EH (cell line): ENCODE results near the gene PNPLA4.

Source experiments
- DNase-seq: peaks from one replicate; pipeline ENCODE4 v3.0.0-alpha.2; 2015; ENCODE audit warnings: low read depth

PNPLA4 gene, protein sequence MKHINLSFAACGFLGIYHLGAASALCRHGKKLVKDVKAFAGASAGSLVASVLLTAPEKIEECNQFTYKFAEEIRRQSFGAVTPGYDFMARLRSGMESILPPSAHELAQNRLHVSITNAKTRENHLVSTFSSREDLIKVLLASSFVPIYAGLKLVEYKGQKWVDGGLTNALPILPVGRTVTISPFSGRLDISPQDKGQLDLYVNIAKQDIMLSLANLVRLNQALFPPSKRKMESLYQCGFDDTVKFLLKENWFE

DNA sequence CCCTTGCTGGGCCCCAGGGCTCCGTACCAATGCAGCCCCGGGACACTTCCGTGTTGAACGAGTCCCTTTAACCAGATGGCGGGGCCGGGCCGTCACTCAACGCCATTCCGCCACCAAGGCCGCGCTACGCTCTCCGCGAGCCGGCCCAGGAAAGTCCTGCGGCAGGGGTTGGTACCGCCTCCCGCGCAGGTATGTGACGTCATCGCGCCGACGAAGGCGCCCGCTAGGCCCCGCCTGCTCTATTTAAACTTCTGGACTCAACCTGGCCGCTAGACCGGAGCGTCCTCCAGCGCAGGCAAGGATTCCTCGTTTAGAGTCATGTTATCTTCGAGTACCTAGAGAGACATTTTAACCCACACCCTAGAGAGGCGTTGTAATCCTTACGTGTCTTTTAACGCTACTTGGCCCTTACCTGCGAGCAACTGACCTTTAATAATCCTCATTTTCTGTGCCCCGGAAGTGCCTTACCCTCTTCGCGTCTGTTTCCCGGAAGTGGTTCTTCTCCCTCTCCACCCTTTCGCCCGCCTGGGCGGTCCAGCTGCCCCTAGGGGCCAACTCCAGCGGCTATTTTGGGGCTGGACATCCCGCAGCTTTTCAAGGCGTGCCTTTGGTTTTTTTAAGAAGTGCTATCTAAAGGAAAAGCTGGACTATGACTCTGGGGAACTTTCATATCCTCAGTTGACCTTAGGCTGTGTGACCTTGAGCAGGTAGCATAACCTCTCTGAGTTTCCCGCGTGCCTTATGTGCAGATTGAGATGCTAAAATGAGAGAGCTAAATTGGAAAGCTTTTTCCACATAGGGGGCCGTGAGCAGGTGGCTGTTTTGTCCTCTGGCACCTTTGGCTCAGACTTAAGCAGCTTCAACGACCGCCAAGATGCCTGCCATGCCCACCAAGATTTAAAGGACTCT is at the start of gene PNPLA4:
Gene PNPLA4, minus strand, starts transcription at position 155 of the 909 bp plus-strand sequence. CDS start 1,294 bp downstream, outside the sequence.
- peak; percentile 72 for DNase-seq

GRCh38 chrX:7972586-7972985 is 45.4 kb upstream of the PNPLA4 start:
- DNase-seq = no peak

GRCh38 chrX:7970428-7970827 is 43.2 kb upstream of the PNPLA4 start:
- no peak for DNase-seq

GRCh38 chrX:7965436-7965835 is 38.2 kb upstream of the PNPLA4 start:
- DNase-seq = no peak

GRCh38 chrX:7960246-7960645 is 33.0 kb upstream of the PNPLA4 start:
- no peak for DNase-seq

GRCh38 chrX:7953446-7953845 is 26.2 kb upstream of the PNPLA4 start:
- no peak for DNase-seq

GRCh38 chrX:7950865-7951264 is 23.7 kb upstream of the PNPLA4 start:
- no peak for DNase-seq

DNA sequence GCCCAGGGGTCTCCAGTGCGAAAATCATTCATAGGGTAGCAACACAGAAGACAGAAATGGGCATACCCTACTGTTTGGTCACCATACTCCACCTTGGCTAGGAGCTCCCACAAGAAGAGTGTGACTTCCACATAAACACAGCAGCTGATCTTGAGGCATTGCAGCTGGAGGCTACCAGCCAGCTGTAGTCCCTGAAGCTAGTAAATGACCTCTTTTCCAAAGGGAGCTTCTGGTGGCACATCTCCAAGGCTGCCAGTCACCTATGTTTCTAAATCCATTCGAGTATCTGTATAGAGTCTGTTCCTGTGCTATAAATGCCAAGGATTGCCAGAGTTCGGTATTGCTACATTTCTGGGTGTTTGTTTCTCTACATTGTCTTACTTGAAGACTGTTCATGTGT is 21.3 kb upstream of the PNPLA4 start:
- DNase-seq = no peak

- no peak for DNase-seq
These were observed 19.7 kb upstream of the PNPLA4 start for GRCh38 chrX:7946960-7947359.

DNA sequence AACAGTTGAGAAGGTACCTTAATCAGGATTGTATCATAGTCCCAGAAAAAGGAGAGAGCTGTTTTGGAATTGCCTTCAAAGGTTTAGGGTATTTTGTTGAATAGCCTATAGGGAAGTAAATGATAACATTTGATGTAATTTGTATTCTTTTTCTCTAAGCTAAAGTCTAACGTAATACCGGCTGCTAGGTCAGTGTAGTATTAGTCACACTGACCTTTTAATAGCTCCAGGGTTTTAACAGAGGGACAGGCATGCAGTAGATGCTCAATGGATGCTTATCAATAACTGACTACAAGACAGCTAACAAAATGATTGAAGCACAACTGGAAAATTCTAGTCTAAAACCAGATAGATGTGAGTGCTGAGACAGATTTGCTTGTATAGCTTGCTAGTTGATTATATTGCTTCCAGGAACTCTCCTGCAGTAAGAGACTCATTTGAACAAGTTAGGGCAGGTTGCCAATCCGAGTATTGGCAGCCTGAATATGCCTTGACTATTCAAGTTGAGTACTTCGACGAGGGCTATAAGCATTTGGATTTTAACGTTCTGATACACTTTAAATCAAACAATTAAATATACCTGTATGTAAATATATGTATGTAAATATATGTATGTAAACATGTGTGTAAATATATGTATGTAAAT is 16.5 kb upstream of the PNPLA4 start:
- DNase-seq = no peak

DNA sequence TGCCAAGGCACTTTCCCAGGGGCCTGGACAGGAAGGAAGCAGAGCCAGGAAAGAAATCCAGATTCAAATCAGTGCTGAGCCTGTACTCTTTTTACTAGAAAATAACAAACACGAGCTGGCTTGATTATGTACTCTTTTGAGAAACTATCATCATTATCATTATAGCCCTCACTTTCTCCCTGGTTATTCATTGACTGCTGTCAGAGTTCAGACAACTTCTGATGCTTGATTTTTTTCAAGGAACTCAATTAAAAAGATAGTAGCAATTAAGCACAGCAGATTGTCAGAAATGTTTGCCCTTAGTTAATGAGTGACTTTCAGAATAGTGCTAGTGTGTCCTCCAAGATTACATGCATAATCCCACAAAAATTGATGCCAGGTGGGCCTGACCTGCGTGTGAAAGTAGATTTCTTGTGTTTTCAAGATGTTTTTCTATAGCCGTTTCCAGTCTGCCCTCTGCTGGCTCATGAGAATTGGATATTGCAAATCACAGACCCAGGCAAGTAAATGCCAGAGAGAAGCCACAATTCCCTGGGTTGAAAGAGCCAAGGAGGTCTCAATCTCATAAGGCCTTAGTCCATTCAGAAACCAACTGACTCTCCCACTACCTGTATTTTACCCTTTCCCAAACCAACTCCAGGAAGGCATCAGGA is 14.3 kb upstream of the PNPLA4 start:
- peak; percentile 7 for DNase-seq

DNA sequence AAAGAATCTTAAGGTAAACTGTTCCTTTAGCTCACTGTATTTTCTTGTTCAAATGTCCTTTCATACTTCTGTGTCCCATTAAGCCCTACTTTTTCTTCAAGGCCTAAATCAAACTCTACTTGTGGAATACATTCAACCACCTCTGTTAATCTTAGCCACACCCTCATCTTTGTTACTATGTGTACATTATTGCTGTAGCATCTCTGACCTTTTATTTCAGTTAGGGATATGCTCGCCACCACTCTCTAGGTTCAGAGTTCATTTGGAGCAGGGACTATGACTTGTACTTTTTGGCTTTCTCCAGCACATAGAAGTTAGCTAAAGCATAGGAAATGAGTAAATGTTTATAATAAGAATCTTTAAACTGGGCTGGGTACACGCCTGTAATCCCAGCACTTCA is 6.8 kb upstream of the PNPLA4 start:
- no peak for DNase-seq

DNA sequence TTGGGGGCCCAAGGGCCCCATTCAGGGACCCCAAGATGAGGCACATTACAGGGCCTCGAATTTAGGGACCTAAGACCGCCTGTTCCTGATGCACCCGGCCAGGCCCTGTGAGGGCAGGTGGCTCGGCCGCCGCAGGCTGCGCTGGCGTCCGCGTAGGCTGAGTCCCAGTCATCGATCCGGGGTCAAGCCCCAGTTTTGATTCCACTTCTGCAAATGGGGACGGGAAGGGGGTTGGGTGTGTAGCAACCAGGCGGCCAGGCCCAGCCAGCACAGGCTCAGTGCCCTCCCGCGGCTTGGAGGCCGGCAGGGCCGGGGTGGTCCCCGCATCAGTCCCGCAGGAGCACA is 327 bp downstream of the PNPLA4 start:
- DNase-seq = no peak

DNA sequence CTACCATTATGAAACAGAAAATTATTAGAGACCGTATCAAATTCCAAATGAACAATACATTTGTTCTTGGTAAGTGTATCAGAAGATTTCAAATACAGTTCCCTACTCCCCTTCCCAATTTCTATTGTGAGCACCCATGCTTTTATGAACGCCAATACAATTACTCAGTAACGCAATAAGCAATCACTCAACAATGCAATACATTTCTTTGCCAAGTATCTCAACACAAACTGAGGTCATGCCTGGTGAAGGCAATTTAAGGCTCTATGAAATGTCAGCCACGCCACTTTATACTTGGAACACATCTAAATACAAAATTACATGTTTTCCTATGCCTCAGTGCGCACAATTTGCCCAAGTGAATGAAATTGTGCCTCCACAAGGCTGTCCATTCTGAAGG is 712 bp downstream of the PNPLA4 start:
- DNase-seq = peak; percentile 1

DNA sequence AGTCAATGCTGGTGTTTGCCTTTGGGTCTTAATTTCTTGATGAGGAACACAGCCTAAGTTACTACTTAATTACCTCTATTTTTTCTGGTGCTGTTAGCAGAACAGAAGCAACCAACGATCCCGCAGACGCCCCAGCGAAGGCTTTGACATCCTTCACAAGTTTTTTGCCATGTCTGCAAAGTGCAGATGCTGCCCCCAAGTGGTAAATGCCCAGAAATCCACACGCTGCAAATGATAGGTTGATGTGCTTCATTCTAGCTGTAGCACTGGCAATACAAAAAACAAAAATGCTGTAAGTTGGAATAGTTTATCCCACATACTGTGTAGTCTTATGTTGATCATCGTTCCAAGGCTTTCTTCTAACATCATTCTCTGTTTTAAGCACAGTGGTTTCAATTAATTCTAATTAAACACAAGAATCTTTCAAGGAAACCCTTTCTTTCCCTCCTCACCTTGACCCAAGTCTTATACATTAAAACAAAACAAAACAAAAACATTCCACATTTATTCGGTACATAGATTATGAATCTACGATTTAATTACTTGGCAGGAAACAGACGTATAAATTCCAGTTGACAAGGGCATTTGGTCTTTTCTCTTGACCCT is 1.2 kb downstream of the PNPLA4 start:
- DNase-seq = peak; percentile 61

DNA sequence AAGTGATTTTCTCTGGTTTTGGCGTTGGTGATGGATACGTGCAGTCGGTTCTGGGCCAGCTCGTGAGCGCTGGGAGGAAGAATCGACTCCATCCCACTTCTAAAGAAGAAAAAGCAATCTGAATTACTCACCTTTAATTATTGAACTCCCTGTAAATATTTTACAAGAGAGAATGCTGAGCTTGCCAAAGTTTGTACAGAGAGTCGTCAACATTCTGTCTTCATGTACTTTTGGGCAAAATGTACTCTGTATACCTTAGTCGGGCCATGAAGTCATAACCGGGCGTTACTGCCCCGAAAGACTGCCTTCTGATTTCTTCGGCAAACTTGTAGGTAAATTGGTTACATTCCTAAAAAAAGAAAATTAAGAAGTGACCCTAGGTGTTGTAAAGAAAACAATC is 5.5 kb downstream of the PNPLA4 start:
- DNase-seq = no peak

DNA sequence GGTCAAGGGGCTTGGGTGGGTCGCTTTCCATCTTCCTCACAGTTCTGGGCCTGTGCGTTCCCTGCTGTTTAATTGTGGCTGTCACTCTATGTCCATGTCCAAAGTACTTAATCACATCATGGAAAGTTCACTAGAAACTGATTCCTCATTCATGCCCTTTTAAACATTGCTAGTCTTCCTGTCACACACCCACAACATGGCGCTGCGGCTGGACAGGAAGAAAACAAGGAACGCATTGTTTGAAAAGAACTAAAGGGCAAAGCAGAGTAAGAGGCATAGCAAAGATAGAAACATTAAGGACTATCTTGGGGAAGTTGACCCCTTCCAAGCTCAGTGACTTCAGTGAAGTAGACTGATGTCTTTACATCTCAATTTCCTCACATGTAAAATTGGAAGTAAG is 18.4 kb downstream of the PNPLA4 start:
- DNase-seq = no peak

DNA sequence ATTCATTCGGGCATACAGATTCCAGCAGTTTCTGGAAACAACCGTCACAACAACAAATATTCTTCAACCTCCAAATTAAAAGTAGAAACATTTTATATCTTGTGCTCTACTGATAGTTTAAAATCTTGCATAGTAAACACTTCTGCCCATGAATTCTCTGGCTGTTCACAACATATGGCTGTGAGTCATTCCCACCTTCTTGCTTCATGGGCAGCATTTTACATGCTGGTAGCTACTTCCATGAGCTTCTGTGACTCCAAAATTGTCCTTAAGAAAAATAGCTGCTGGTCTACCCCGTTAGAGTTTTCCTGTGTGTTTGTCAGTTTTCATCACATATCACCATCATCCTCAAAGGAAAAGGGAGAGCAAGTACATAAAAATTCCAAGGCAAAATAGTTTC is 22.7 kb downstream of the PNPLA4 start:
- DNase-seq = peak; percentile 6

- DNase-seq = no peak
These were observed 35.3 kb downstream of the PNPLA4 start for GRCh38 chrX:7891928-7892327.

GRCh38 chrX:7889680-7890079 is 37.5 kb downstream of the PNPLA4 start:
- DNase-seq = peak; percentile 38

GRCh38 chrX:7889135-7889534 is 38.1 kb downstream of the PNPLA4 start:
- no peak for DNase-seq

DNA sequence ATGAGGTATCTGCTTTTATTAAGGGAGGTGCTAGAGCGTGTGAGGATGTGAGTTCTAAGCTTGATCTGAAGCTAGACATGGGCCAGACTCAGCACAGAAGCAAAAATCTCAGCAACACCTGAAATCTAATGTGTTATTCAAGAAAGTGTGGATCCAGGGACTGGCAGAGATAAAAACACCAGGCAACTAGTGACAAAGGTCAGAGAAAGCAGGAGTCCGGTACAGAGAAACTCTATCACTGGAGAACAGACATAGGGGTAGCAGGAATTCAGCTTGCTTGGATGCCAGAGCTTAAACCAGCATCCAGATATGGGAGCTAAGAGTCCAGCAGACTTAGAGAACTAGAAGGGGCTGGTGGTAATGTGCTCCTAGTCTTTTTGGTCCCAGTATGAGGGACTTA is 50.3 kb downstream of the PNPLA4 start:
- no peak for DNase-seq
